ENCODE measurements around the gene MPZL1.

DNA sequence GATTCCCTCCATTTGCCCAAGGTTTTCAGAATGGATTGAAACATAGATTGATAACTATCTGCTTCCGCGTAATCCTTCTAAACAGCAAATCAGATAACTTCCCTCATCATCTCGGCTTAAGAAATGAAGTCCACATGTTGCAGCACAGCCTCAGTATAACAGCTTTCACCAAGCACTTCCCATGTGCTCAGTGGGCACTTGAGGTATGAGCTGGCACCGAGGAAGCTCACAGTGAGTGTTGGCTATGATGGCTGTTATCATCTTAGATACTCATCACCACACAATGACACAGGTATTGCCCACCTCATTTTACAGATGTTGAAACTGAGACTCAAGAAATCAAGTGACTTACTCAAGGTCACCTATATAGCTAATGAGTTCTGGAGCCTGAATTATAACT lies 48.5 kb upstream of the MPZL1 start:
- TF ChIP-seq, protein P1, sequence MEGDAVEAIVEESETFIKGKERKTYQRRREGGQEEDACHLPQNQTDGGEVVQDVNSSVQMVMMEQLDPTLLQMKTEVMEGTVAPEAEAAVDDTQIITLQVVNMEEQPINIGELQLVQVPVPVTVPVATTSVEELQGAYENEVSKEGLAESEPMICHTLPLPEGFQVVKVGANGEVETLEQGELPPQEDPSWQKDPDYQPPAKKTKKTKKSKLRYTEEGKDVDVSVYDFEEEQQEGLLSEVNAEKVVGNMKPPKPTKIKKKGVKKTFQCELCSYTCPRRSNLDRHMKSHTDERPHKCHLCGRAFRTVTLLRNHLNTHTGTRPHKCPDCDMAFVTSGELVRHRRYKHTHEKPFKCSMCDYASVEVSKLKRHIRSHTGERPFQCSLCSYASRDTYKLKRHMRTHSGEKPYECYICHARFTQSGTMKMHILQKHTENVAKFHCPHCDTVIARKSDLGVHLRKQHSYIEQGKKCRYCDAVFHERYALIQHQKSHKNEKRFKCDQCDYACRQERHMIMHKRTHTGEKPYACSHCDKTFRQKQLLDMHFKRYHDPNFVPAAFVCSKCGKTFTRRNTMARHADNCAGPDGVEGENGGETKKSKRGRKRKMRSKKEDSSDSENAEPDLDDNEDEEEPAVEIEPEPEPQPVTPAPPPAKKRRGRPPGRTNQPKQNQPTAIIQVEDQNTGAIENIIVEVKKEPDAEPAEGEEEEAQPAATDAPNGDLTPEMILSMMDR (IDR thresholded peaks at IDR 0.05): no peak
- no peak for TF ChIP-seq POLR2A (IDR thresholded peaks at IDR 0.05)

Measured in uterus (tissue), 2 donors.